ENCODE results near the gene HSP90AB1. TPM values are rescaled to one million over a fixed set of nuclear protein-coding genes. Genes with fewer than 3 reads are reported as not detected.

HSP90AB1 gene
- total and polyA plus RNA-seq, 9 of the 15 experiments (the other 6 are each of a cell fraction or from before 2014, with no cell fraction given) = 1,780 to 3,358 (median 2,262) TPM

DNA sequence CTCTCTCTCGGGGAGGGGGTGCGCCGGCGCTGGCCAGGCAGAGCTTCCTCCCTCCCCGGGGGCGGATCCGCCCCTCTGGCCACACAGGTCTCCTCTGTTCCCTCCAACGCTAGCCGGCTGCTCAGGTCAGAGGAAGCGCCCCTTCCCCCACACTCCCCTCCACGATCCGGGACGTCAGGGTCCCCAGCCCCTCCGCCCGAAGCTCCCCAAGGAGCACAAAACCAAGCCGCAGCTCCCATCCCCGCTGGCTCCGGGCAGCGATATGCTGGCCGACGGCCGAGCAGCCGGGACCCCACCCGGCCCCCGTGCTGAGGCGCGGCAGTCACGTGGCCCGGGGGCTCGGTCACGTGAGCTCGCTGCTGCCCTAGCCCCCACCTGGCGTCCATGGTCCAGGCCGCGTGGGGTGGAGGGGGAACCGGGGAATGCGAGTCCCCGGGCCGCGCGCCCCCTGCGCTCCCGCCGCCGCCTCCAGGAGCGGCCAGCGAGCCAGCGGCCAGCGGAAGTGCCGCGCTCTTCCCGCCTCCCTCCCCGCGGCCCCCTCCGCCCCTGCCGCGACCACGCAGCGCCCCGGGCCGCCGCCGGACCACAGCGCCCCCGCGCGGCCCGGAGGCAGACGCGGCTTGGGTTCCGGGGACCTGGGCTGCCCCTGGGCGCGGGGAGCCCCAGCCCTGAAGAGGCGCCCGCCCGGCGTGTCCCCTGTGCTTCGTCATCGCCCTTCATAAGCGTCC is 10.3 kb downstream of the HSP90AB1 start, which contains the start of gene SLC35B2 (continued):
- TF ChIP-seq, protein P1, sequence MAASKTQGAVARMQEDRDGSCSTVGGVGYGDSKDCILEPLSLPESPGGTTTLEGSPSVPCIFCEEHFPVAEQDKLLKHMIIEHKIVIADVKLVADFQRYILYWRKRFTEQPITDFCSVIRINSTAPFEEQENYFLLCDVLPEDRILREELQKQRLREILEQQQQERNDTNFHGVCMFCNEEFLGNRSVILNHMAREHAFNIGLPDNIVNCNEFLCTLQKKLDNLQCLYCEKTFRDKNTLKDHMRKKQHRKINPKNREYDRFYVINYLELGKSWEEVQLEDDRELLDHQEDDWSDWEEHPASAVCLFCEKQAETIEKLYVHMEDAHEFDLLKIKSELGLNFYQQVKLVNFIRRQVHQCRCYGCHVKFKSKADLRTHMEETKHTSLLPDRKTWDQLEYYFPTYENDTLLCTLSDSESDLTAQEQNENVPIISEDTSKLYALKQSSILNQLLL (CRISPR knock-in tag; IDR thresholded peaks at IDR 0.05; ENCODE audit: borderline replicate concordance) = no peak
- TF ChIP-seq NR1H2 (CRISPR knock-in tag; IDR thresholded peaks at IDR 0.05) (no peak; the same call in 1 of the 2 replicates), BHLHE40 (IDR thresholded peaks at IDR 0.05; ENCODE audit: low read length) (peak; percentile 98), FOXP1 (CRISPR knock-in tag; IDR thresholded peaks at IDR 0.05) (no peak; the same call in 1 of the 2 replicates), BACH1 (tag; IDR thresholded peaks at IDR 0.05) (no peak), POLR2H (tag; IDR thresholded peaks at IDR 0.05; ENCODE audit: low read depth) (peak; percentile 75), NR2C2 (CRISPR knock-in tag; IDR thresholded peaks at IDR 0.05) (peak; percentile 54), NR2C2 (tag; IDR thresholded peaks at IDR 0.05) (no peak; the same call in 1 of the 2 replicates), FOS (IDR thresholded peaks at IDR 0.05; ENCODE audit: extremely low read depth, insufficient read length) (peak; percentile 76), NONO (IDR thresholded peaks at IDR 0.05; ENCODE audit: low read depth in 2 of 2, low read length in 1 of 2) (peak; percentile 82 to 86), CAMTA2 (CRISPR knock-in tag; conservative IDR thresholded peaks at IDR 0.05) (no peak), POLR2G (IDR thresholded peaks at IDR 0.05; ENCODE audit: low read depth, low read length) (peak; percentile 96), RCOR1 (IDR thresholded peaks at IDR 0.05; ENCODE audit: borderline replicate concordance in 1 of 2, low read depth in 2 of 2, low read length in 2 of 2) (no peak; a peak in 2 of 4 replicates), ZNF3 (CRISPR knock-in tag; IDR thresholded peaks at IDR 0.05) (no peak), PTRF (tag; IDR thresholded peaks at IDR 0.05) (no peak)
- TF ChIP-seq, protein P2, sequence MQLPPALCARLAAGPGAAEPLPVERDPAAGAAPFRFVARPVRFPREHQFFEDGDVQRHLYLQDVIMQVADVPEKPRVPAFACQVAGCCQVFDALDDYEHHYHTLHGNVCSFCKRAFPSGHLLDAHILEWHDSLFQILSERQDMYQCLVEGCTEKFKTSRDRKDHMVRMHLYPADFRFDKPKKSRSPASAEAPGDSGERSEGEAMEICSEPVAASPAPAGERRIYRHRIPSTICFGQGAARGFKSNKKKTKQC (CRISPR knock-in tag; IDR thresholded peaks at IDR 0.05) = peak; percentile 35
- TF ChIP-seq, protein P3, sequence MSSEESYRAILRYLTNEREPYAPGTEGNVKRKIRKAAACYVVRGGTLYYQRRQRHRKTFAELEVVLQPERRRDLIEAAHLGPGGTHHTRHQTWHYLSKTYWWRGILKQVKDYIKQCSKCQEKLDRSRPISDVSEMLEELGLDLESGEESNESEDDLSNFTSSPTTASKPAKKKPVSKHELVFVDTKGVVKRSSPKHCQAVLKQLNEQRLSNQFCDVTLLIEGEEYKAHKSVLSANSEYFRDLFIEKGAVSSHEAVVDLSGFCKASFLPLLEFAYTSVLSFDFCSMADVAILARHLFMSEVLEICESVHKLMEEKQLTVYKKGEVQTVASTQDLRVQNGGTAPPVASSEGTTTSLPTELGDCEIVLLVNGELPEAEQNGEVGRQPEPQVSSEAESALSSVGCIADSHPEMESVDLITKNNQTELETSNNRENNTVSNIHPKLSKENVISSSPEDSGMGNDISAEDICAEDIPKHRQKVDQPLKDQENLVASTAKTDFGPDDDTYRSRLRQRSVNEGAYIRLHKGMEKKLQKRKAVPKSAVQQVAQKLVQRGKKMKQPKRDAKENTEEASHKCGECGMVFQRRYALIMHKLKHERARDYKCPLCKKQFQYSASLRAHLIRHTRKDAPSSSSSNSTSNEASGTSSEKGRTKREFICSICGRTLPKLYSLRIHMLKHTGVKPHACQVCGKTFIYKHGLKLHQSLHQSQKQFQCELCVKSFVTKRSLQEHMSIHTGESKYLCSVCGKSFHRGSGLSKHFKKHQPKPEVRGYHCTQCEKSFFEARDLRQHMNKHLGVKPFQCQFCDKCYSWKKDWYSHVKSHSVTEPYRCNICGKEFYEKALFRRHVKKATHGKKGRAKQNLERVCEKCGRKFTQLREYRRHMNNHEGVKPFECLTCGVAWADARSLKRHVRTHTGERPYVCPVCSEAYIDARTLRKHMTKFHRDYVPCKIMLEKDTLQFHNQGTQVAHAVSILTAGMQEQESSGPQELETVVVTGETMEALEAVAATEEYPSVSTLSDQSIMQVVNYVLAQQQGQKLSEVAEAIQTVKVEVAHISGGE (CRISPR knock-in tag; IDR thresholded peaks at IDR 0.05) = no peak; a peak in 1 of 6 replicates
- TF ChIP-seq, protein P4, sequence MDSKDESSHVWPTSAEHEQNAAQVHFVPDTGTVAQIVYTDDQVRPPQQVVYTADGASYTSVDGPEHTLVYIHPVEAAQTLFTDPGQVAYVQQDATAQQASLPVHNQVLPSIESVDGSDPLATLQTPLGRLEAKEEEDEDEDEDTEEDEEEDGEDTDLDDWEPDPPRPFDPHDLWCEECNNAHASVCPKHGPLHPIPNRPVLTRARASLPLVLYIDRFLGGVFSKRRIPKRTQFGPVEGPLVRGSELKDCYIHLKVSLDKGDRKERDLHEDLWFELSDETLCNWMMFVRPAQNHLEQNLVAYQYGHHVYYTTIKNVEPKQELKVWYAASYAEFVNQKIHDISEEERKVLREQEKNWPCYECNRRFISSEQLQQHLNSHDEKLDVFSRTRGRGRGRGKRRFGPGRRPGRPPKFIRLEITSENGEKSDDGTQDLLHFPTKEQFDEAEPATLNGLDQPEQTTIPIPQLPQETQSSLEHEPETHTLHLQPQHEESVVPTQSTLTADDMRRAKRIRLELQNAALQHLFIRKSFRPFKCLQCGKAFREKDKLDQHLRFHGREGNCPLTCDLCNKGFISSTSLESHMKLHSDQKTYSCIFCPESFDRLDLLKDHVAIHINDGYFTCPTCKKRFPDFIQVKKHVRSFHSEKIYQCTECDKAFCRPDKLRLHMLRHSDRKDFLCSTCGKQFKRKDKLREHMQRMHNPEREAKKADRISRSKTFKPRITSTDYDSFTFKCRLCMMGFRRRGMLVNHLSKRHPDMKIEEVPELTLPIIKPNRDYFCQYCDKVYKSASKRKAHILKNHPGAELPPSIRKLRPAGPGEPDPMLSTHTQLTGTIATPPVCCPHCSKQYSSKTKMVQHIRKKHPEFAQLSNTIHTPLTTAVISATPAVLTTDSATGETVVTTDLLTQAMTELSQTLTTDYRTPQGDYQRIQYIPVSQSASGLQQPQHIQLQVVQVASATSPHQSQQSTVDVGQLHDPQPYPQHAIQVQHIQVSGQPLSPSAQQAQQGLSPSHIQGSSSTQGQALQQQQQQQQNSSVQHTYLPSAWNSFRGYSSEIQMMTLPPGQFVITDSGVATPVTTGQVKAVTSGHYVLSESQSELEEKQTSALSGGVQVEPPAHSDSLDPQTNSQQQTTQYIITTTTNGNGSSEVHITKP (IDR thresholded peaks at IDR 0.05; ENCODE audit: partially characterized antibody) = peak; percentile 36

Data from K562 (cell line).